Measurements from ENCODE around the gene PIP4K2A.
"Not testable (repeated sequence)": the region's sequence is repeated elsewhere in the genome, so short reads cannot be mapped to it uniquely, and the experiment has no call there.

The PIP4K2A gene

GRCh38 chr10:22714479-22715289 is at the start of gene PIP4K2A:
Gene PIP4K2A, minus strand, starts transcription at chr10:22714578. Its CDS starts 252 bp downstream, at chr10:22714326.
- DNase-seq (ENCODE audit: low read depth) = peak; percentile 31
- peak within 1 kb of the TSS; percentile 88 for H3K4me3 ChIP-seq (ENCODE audit: low read depth, low read length)

DNA sequence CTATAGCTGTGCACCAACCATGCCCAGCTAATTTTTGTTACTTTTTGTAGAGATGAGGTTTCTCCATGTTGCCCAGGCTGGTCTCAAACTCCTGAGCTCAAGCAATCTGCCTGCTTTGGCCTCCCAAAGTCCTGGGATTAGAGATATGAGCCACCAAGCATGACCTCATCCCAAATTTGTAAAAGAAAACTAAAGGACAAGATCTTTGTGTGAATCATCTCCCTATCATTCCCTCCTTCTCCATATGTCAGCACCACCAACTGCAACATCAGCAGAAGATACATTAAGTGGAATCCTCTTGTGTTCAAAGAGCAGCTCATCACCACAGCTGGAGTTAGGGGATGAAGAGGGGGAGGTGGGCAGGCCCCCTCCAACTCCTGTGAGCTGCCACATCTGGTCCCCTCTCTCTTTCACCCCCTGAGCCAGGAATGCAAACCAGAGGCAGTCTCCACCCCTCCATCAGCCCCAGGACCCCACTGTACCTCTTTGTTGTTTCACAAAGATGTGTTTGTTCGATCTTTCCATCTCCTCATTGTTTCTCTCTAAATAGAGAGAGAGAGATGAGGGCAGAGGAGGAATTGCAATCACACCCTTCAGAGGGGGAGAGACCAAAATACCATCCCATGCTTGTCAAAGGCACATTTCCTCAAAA is 47.3 kb upstream of the PIP4K2A start:
- no peak for DNase-seq (ENCODE audit: low read depth)
- H3K4me3 ChIP-seq (ENCODE audit: low read depth, low read length) = no peak overlapping the region

GRCh38 chr10:22760025-22760424 is 45.6 kb upstream of the PIP4K2A start:
- DNase-seq (ENCODE audit: low read depth) = no peak
- no peak overlapping the region for H3K4me3 ChIP-seq (ENCODE audit: low read depth, low read length)

- no peak for DNase-seq (ENCODE audit: low read depth)
- no peak overlapping the region for H3K4me3 ChIP-seq (ENCODE audit: low read depth, low read length)
These were observed 44.5 kb upstream of the PIP4K2A start for GRCh38 chr10:22758867-22759266.

DNA sequence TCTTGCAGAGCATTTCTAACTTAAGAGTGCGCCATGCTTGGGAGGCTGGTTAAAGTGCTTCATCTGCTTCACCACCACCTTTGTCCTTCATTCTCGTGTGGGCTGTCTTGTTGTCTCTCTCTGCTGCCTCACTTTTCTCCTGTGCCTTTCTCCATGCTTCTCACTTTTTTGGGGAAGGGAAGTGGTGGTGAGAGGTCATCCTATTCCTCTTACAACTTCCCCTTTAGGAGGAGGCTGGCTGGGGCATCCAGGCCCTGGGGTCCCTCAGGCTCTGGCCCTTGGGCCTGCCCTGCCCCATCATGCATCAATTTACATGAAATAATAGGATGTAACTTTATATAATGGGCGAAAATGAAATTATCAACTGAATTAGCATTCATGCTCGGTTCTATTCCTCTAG is 39.9 kb upstream of the PIP4K2A start:
- no peak overlapping the region for H3K4me3 ChIP-seq (ENCODE audit: low read depth, low read length)
- no peak for DNase-seq (ENCODE audit: low read depth)

- no peak overlapping the region for H3K4me3 ChIP-seq (ENCODE audit: low read depth, low read length)
- DNase-seq (ENCODE audit: low read depth) = no peak
These were observed 39.4 kb upstream of the PIP4K2A start for GRCh38 chr10:22753786-22754185.

DNA sequence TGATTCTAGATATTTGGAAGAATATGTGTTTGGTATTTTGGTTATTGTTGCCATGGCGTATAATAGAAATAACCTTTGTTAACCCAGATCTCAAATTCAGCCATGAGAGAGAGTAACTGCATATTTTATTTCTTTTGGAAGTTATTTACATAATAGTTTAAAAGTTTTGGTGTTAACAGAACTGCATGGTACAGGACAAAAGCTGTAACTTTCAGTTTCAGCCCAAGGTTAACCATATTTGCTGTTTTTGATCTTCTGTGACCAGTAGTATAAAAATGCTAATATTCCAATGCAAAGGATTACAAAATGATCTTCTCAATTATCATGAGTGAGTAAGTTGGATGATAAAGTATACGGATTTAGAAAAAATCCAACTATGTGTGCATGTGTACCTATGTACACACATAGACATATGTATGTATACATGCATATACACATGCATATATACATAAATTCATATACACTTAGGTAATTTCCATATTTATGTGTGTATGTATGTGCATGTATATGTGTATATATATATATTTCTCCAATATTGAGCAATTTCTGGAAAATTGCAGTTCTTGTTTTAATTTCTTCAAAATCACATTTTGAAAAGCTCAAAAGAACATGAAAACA is 38.0 kb upstream of the PIP4K2A start:
- DNase-seq (ENCODE audit: low read depth) = no peak
- no peak overlapping the region for H3K4me3 ChIP-seq (ENCODE audit: low read depth, low read length)

- H3K4me3 ChIP-seq (ENCODE audit: low read depth, low read length) = no peak overlapping the region
- no peak for DNase-seq (ENCODE audit: low read depth)
These were observed 35.8 kb upstream of the PIP4K2A start for GRCh38 chr10:22750131-22750530.

DNA sequence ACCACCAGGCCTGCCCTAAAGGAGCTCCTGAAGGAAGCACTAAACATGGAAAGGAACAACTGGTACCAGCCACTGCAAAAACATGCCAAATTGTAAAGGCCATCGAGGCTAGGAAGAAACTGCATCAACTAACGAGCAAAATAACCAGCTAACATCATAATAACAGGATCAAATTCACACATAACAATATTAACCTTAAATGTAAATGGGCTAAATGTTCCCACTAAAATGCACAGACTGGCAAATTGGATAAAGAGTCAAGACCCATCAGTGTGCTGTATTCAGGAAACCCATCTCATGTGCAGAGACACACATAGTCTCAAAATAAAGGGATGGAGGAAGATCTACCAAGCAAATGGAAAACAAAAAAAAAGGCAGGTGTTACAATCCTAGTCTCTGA is 30.5 kb upstream of the PIP4K2A start:
- not testable (repeated sequence) for DNase-seq (ENCODE audit: low read depth); H3K4me3 ChIP-seq (ENCODE audit: low read depth, low read length)

DNA sequence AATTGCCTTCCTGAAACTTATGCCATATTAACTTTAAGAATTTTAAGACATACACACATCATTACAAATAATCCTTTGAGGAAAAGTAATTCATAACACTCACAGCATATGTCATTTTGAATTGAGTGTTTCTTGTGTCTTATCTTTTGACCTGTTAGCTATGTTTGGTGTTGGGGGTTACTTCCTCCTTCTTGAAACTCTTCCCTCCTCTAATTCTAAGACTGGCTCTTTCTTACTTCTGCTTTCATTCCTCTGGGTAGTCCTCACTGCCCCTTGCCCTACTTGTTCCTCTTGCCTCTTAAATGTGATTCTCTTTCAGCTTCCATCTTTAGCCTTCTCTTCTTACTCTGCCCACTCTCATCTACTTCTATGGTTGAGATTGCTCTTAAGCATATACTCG is 28.3 kb upstream of the PIP4K2A start:
- no peak overlapping the region for H3K4me3 ChIP-seq (ENCODE audit: low read depth, low read length)
- no peak for DNase-seq (ENCODE audit: low read depth)

- not testable (repeated sequence) for DNase-seq (ENCODE audit: low read depth); H3K4me3 ChIP-seq (ENCODE audit: low read depth, low read length)
These were observed 27.3 kb upstream of the PIP4K2A start for GRCh38 chr10:22741631-22742030.

DNA sequence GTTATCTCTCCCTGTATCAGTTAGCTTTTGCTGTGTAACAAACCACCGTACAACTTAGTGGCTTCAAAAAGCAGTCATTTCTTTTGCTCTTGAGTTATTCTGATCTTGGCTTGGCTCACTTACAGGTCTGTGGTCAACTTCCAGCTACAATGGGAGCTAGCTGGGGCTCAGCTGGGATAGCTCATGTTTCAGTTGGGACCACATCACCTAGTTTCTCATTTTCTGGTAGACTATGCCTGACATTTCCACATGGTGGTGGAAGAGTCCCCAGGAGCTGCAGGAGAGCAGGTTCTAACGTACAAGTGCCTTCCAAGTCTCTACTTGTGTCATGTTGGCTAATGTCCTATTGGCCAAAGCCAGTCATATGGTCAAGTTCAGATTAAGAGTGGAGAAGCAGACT is 25.8 kb upstream of the PIP4K2A start:
- DNase-seq (ENCODE audit: low read depth) = peak; percentile 3
- H3K4me3 ChIP-seq (ENCODE audit: low read depth, low read length) = no peak overlapping the region

DNA sequence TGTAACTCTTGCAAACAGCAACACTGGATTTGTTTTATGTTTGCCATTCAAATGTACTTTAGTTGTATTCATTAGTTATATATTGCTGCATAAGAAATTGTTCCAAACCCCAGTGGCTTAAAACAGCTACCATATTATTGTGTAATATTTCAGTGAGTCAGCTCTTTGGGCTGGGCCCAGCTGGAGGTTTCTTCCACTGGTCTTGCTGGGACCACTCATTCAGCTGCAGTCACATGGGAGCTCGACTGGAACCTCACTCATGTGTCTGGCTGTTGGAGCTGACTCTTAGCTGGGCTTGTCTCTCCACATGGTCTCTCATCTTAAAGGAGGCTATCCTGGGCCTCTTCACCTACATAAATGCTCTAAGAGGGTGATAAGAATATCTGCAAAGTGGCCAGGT is 23.2 kb upstream of the PIP4K2A start:
- H3K4me3 ChIP-seq (ENCODE audit: low read depth, low read length) = no peak overlapping the region
- peak; percentile 62 for DNase-seq (ENCODE audit: low read depth)

GRCh38 chr10:22736134-22736533 is 21.8 kb upstream of the PIP4K2A start:
- DNase-seq (ENCODE audit: low read depth) = no peak

GRCh38 chr10:22733992-22734391 is 19.6 kb upstream of the PIP4K2A start:
- no peak for DNase-seq (ENCODE audit: low read depth)

More at GRCh38 chr10:22736134-22736533, 21.8 kb upstream of the PIP4K2A start:
- H3K4me3 ChIP-seq (ENCODE audit: low read depth, low read length) = no peak overlapping the region

GRCh38 chr10:22727663-22728062 is 13.3 kb upstream of the PIP4K2A start:
- no peak for DNase-seq (ENCODE audit: low read depth)
- H3K4me3 ChIP-seq (ENCODE audit: low read depth, low read length) = no peak overlapping the region

More at GRCh38 chr10:22733992-22734391, 19.6 kb upstream of the PIP4K2A start:
- H3K4me3 ChIP-seq (ENCODE audit: low read depth, low read length) = no peak overlapping the region

- H3K4me3 ChIP-seq (ENCODE audit: low read depth, low read length) = no peak overlapping the region
- DNase-seq (ENCODE audit: low read depth) = no peak
These were observed 12.7 kb upstream of the PIP4K2A start for GRCh38 chr10:22727112-22727511.

GRCh38 chr10:22724773-22725172 is 10.4 kb upstream of the PIP4K2A start:
- DNase-seq (ENCODE audit: low read depth) = no peak

GRCh38 chr10:22723783-22724182 is 9.4 kb upstream of the PIP4K2A start:
- DNase-seq (ENCODE audit: low read depth) = no peak

More at GRCh38 chr10:22724773-22725172, 10.4 kb upstream of the PIP4K2A start:
- no peak overlapping the region for H3K4me3 ChIP-seq (ENCODE audit: low read depth, low read length)

GRCh38 chr10:22723343-22723779 is 9.0 kb upstream of the PIP4K2A start:
- H3K4me3 ChIP-seq (ENCODE audit: low read depth, low read length) = no peak overlapping the region
- no peak for DNase-seq (ENCODE audit: low read depth)

More at GRCh38 chr10:22723783-22724182, 9.4 kb upstream of the PIP4K2A start:
- no peak overlapping the region for H3K4me3 ChIP-seq (ENCODE audit: low read depth, low read length)
